ENCODE measurements around the gene ZCWPW1.

- TF ChIP-seq CTCF (IDR thresholded peaks at IDR 0.05; ENCODE audit: low read depth, low read length) (no peak), EZH2phosphoT487 (IDR thresholded peaks at IDR 0.05; ENCODE audit: low read depth) (no peak)
These were observed 36.8 kb upstream of the ZCWPW1 start for GRCh38 chr7:100465299-100465698.
